ENCODE measurements around the gene FAM90A26.
"Not testable (repeated sequence)": the region's sequence is repeated elsewhere in the genome, so short reads cannot be mapped to it uniquely, and the experiment has no call there.

DNA sequence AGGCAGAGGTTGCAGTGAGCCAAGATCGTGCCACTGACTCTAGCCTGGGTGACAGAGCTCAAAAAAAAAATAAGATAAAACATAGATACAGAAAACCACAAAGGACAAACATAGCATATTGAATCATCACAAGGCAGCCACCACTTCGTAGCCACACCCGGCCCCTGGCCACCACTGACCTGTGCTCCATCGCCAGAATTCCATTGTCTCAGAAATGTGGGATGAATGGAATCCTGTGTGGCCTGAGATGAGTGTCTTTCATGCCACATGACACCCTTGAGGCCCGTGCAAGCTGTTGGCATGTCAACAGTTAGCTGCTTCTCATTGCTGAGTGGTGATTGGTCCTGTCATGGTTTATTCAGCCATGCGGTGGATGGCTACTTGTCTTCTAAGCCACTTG lies 10.2 kb upstream of the FAM90A26 start:
- TF ChIP-seq, protein P1, sequence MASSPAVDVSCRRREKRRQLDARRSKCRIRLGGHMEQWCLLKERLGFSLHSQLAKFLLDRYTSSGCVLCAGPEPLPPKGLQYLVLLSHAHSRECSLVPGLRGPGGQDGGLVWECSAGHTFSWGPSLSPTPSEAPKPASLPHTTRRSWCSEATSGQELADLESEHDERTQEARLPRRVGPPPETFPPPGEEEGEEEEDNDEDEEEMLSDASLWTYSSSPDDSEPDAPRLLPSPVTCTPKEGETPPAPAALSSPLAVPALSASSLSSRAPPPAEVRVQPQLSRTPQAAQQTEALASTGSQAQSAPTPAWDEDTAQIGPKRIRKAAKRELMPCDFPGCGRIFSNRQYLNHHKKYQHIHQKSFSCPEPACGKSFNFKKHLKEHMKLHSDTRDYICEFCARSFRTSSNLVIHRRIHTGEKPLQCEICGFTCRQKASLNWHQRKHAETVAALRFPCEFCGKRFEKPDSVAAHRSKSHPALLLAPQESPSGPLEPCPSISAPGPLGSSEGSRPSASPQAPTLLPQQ (tag by site-specific recombination; IDR thresholded peaks at IDR 0.05): not testable (repeated sequence)
- TF ChIP-seq ZNF610 (tag by site-specific recombination; IDR thresholded peaks at IDR 0.05; ENCODE audit: borderline replicate concordance); ZNF146 (tag by site-specific recombination; IDR thresholded peaks at IDR 0.05); WT1 (tag by site-specific recombination; IDR thresholded peaks at IDR 0.05); ZBTB20 (tag by site-specific recombination; IDR thresholded peaks at IDR 0.05); YY1 (tag by site-specific recombination; IDR thresholded peaks at IDR 0.05): not testable (repeated sequence)
- TF ChIP-seq, protein P2, sequence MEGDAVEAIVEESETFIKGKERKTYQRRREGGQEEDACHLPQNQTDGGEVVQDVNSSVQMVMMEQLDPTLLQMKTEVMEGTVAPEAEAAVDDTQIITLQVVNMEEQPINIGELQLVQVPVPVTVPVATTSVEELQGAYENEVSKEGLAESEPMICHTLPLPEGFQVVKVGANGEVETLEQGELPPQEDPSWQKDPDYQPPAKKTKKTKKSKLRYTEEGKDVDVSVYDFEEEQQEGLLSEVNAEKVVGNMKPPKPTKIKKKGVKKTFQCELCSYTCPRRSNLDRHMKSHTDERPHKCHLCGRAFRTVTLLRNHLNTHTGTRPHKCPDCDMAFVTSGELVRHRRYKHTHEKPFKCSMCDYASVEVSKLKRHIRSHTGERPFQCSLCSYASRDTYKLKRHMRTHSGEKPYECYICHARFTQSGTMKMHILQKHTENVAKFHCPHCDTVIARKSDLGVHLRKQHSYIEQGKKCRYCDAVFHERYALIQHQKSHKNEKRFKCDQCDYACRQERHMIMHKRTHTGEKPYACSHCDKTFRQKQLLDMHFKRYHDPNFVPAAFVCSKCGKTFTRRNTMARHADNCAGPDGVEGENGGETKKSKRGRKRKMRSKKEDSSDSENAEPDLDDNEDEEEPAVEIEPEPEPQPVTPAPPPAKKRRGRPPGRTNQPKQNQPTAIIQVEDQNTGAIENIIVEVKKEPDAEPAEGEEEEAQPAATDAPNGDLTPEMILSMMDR (tag by site-specific recombination; IDR thresholded peaks at IDR 0.05): not testable (repeated sequence)
- TF ChIP-seq, protein P3, sequence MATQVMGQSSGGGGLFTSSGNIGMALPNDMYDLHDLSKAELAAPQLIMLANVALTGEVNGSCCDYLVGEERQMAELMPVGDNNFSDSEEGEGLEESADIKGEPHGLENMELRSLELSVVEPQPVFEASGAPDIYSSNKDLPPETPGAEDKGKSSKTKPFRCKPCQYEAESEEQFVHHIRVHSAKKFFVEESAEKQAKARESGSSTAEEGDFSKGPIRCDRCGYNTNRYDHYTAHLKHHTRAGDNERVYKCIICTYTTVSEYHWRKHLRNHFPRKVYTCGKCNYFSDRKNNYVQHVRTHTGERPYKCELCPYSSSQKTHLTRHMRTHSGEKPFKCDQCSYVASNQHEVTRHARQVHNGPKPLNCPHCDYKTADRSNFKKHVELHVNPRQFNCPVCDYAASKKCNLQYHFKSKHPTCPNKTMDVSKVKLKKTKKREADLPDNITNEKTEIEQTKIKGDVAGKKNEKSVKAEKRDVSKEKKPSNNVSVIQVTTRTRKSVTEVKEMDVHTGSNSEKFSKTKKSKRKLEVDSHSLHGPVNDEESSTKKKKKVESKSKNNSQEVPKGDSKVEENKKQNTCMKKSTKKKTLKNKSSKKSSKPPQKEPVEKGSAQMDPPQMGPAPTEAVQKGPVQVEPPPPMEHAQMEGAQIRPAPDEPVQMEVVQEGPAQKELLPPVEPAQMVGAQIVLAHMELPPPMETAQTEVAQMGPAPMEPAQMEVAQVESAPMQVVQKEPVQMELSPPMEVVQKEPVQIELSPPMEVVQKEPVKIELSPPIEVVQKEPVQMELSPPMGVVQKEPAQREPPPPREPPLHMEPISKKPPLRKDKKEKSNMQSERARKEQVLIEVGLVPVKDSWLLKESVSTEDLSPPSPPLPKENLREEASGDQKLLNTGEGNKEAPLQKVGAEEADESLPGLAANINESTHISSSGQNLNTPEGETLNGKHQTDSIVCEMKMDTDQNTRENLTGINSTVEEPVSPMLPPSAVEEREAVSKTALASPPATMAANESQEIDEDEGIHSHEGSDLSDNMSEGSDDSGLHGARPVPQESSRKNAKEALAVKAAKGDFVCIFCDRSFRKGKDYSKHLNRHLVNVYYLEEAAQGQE (tag by site-specific recombination; IDR thresholded peaks at IDR 0.05): not testable (repeated sequence)
- TF ChIP-seq, protein P4, sequence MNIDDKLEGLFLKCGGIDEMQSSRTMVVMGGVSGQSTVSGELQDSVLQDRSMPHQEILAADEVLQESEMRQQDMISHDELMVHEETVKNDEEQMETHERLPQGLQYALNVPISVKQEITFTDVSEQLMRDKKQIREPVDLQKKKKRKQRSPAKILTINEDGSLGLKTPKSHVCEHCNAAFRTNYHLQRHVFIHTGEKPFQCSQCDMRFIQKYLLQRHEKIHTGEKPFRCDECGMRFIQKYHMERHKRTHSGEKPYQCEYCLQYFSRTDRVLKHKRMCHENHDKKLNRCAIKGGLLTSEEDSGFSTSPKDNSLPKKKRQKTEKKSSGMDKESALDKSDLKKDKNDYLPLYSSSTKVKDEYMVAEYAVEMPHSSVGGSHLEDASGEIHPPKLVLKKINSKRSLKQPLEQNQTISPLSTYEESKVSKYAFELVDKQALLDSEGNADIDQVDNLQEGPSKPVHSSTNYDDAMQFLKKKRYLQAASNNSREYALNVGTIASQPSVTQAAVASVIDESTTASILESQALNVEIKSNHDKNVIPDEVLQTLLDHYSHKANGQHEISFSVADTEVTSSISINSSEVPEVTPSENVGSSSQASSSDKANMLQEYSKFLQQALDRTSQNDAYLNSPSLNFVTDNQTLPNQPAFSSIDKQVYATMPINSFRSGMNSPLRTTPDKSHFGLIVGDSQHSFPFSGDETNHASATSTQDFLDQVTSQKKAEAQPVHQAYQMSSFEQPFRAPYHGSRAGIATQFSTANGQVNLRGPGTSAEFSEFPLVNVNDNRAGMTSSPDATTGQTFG (tag by site-specific recombination; IDR thresholded peaks at IDR 0.05; ENCODE audit: borderline replicate concordance): not testable (repeated sequence)
